ENCODE data around the gene VTN.

Gene VTN

DNA sequence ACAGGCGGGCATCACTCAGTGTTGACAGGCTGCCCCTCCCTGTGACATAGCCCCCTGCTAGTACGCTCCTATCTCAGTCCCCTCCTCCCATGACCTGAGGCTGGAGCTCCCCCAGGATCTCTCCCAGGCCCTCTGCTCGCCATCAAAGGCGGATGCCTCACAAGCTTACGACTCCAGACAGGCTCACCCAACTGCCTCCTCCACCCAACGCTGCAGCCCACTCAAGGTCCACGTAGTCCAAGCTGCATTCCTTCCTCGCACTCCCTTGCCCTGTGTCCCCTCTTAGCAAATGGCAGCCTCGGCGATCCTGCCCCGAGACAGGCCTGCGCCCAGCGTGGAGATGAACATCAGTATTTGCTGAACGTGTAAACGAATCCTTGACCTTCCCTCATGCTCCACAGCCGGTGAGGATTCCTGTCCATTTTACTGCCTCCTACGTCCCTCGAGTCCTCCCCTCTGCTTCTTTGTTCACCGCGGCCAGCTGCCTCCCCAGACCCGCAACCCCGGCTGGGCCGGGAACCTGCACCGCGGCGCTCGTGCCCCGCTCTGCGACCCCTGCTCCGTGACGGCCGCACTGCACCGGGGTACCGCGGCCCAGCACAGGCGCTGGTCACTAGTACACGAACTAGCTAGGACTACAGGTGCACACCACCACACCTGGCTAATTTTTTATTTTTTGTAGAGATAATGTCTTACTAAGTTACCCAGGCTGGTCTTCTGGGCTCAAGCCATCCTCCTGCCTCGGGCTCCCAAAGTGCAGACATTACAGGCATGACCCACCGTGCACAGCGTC, 51.9 kb downstream of the VTN start:
- no peak for FAIRE-seq
